ENCODE results near the gene SLC15A1. TPM values are rescaled to one million over a fixed set of nuclear protein-coding genes. Genes with fewer than 3 reads are reported as not detected.

Gene SLC15A1
- total and polyA plus RNA-seq, 2 donors (not counting 1 experiment from before 2014, with no cell fraction given) = not detected

- Histone ChIP-seq H3K4me1 (ENCODE audit: control insufficient read depth in 2 of 2, insufficient read depth in 2 of 2, low read length in 2 of 2) (no peaks in the 10 kb centered on the region), H2AFZ (ENCODE audit: insufficient read depth, low read depth, low read length, poor library complexity, severe bottlenecking) (no peak overlapping the region), H3K27ac (ENCODE audit: low read length in 2 of 2) (no peak overlapping the region), H3K9ac (ENCODE audit: low read length) (no peak overlapping the region), H3K9me3 (ENCODE audit: control extremely low read depth in 1 of 3, control insufficient read depth in 2 of 3, insufficient read depth in 1 of 3, low read length in 2 of 3) (no peaks in the 10 kb centered on the region), H3K4me3 (ENCODE audit: control extremely low read depth in 1 of 5, extremely low read depth in 1 of 5, insufficient read depth in 1 of 5, low read depth in 2 of 5, low read length in 4 of 5) (no peak overlapping the region), H3K79me2 (ENCODE audit: control insufficient read depth, insufficient read depth, low read length) (no peaks in the 10 kb centered on the region), H3K27me3 (replicated peaks in 1 of 4; ENCODE audit: control extremely low read depth in 1 of 4, control insufficient read depth in 3 of 4, insufficient read depth in 4 of 4, low read length in 3 of 4) (no peaks in the 10 kb centered on the region), H3K4me2 (replicated peaks; ENCODE audit: low read depth, low read length, poor library complexity, severe bottlenecking) (no peak overlapping the region), H4K20me1 (ENCODE audit: control insufficient read depth, insufficient read depth, low read length, poor library complexity, severe bottlenecking) (no peaks in the 10 kb centered on the region), H3K36me3 (replicated peaks in 1 of 2; ENCODE audit: control extremely low read depth in 1 of 2, control insufficient read depth in 1 of 2, extremely low read depth in 1 of 2, insufficient read depth in 2 of 2, low read length in 1 of 2) (no peaks in the 10 kb centered on the region)
- H3K4me3 Mint-ChIP-seq = no peak overlapping the region
- no peaks in the 10 kb centered on the region for H3K9me3 Mint-ChIP-seq (ENCODE audit: insufficient read depth)
- H3K27me3 Mint-ChIP-seq = peaks cover 6% of the 10 kb centered on the region
- ChIA-PET POLR2A (no interaction called here), CTCF (interaction anchor here (0.9 kb wide), 1 partner anchor 18 kb away, joined by 3 read pairs; no protein-coding TSS in a partner anchor)
- intact Hi-C loops (cut with micrococcal nuclease) = no loop called here
- 88% methylated on average over 4 of the region's 5 CpGs for WGBS (ENCODE audit: insufficient coverage)
- no peak overlapping the region for H3K27ac Mint-ChIP-seq
- TF ChIP-seq CTCF (IDR thresholded peaks at IDR 0.05) (no peak), EZH2 (IDR thresholded peaks at IDR 0.05; ENCODE audit: borderline replicate concordance, insufficient read depth, low read depth, low read length, poor library complexity, severe bottlenecking) (no peak)
- ATAC-seq (ENCODE audit: low read depth) (no peak), DNase-seq (no peak)
- no peaks in the 10 kb centered on the region for H3K4me1 Mint-ChIP-seq
Observed at GRCh38 chr13:98717256-98717655, 35.2 kb downstream of the SLC15A1 start.

- no peak overlapping the region for H3K27ac Mint-ChIP-seq
- no peak overlapping the region for H3K4me3 Mint-ChIP-seq
- H3K4me1 Mint-ChIP-seq = peaks cover 15% of the 10 kb centered on the region
- DNase-seq (no peak), ATAC-seq (ENCODE audit: low read depth) (no peak)
- intact Hi-C loops (cut with micrococcal nuclease) = no loop called here
- Histone ChIP-seq H3K27ac (ENCODE audit: low read length in 2 of 2) (no peak overlapping the region), H3K27me3 (replicated peaks in 1 of 4; ENCODE audit: control extremely low read depth in 1 of 4, control insufficient read depth in 3 of 4, insufficient read depth in 4 of 4, low read length in 3 of 4) (peaks cover 0 to 2% (median 0%) of the 10 kb centered on the region in 4 experiments), H3K79me2 (ENCODE audit: control insufficient read depth, insufficient read depth, low read length) (no peaks in the 10 kb centered on the region), H2AFZ (ENCODE audit: insufficient read depth, low read depth, low read length, poor library complexity, severe bottlenecking) (no peak overlapping the region), H3K4me1 (ENCODE audit: control insufficient read depth in 2 of 2, insufficient read depth in 2 of 2, low read length in 2 of 2) (peaks cover 0 to 7% of the 10 kb centered on the region in 2 donors), H3K36me3 (replicated peaks in 1 of 2; ENCODE audit: control extremely low read depth in 1 of 2, control insufficient read depth in 1 of 2, extremely low read depth in 1 of 2, insufficient read depth in 2 of 2, low read length in 1 of 2) (no peaks in the 10 kb centered on the region), H3K9ac (ENCODE audit: low read length) (no peak overlapping the region), H3K4me2 (replicated peaks; ENCODE audit: low read depth, low read length, poor library complexity, severe bottlenecking) (no peak overlapping the region), H4K20me1 (ENCODE audit: control insufficient read depth, insufficient read depth, low read length, poor library complexity, severe bottlenecking) (no peaks in the 10 kb centered on the region), H3K9me3 (ENCODE audit: control extremely low read depth in 1 of 3, control insufficient read depth in 2 of 3, insufficient read depth in 1 of 3, low read length in 2 of 3) (peaks cover 0 to 3% (median 0%) of the 10 kb centered on the region in 3 donors), H3K4me3 (ENCODE audit: control extremely low read depth in 1 of 5, extremely low read depth in 1 of 5, insufficient read depth in 1 of 5, low read depth in 2 of 5, low read length in 4 of 5) (no peak overlapping the region)
- POLR2A ChIA-PET = no interaction called here
- peaks cover 2% of the 10 kb centered on the region for H3K27me3 Mint-ChIP-seq
- CTCF ChIA-PET = no interaction called here
- TF ChIP-seq CTCF (IDR thresholded peaks at IDR 0.05) (no peak), EZH2 (IDR thresholded peaks at IDR 0.05; ENCODE audit: borderline replicate concordance, insufficient read depth, low read depth, low read length, poor library complexity, severe bottlenecking) (no peak)
- WGBS (ENCODE audit: insufficient coverage) = 100% methylated on average over 4 of the region's 7 CpGs
- peaks cover 2% of the 10 kb centered on the region for H3K9me3 Mint-ChIP-seq (ENCODE audit: insufficient read depth)
Observed at GRCh38 chr13:98710521-98710920, 42.0 kb downstream of the SLC15A1 start.

Data from B cell (primary cell).